ENCODE results near the gene NME3.

The NME3 gene

DNA sequence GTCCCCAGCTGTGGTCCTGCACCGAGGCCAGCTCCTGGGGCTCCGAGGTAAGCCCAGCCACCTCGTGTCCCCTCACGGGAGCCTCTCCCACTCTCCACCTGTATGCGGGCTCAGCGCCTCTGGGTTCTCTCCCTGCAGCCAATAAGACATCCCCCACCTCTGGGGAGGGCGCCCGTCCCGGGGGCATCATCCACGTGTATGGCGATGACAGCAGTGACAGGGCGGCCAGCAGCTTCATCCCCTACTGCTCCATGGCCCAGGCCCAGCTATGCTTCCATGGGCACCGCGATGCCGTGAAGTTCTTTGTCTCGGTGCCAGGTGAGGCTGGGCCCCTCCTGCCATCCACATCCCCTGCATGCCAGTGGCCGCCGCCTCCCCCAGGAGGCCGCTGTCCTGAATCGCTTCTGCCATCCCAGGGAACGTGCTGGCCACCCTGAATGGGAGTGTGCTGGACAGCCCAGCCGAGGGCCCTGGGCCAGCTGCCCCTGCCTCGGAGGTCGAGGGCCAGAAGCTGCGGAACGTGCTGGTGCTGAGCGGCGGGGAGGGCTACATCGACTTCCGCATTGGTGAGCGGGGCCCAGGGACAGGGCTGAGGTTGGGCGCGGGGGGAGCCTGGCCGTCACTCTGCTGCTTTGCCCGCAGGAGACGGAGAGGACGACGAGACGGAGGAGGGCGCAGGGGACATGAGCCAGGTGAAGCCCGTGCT lies 3.1 kb downstream of the NME3 start:
- DNase-seq: no peak

DNA sequence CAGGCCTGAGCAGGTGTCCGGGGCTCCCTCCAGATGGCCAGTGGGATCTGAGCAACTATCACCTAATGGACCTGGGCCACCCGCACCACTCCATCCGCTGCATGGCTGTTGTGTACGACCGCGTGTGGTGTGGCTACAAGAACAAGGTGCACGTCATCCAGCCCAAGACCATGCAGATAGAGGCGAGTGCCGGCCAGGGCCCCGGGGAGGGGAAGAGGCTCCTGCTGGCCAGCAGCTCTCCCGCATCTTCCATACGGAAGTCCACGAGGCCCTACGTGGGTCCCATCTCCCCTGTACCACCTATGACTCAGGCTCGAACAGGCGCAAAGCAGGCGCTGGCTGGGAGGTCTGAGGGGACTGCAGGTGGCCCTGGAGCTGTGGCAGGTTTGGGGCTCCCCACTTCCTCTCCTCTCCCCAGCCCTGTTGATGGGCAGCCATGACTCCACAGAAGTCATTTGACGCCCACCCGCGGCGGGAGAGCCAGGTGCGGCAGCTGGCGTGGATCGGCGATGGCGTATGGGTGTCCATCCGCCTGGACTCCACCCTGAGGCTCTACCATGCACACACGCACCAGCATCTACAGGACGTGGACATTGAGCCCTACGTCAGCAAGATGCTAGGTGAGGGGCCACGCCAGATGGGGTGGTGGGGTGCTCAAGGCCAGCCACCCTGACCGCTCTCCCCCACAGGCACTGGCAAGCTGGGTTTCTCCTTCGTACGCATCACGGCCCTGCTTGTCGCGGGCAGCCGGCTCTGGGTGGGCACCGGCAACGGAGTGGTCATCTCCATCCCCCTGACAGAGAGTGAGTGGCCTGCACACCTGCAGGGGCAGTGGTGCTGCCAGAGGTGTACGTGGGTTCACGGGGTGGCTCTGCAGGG lies 4.0 kb downstream of the NME3 start:
- no peak for DNase-seq

DNA sequence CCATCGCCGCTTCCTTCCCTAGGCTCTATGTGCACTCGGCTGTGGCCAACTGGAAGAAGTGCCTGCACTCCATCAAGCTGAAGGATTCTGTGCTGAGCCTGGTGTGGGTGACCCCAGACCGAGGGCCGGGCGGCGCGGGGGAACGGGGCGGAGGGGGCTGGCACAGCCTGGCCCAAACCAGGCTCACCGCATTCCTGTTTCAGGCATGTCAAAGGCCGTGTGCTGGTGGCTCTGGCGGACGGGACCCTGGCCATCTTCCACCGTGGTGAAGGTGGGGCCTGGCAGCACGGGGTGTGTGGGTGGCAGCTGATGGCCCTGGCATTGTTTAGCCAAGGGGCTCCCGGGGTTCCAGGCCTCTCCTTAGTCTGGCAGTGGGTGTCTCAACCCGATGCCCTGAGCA lies 4.6 kb downstream of the NME3 start:
- no peak for DNase-seq

DNA sequence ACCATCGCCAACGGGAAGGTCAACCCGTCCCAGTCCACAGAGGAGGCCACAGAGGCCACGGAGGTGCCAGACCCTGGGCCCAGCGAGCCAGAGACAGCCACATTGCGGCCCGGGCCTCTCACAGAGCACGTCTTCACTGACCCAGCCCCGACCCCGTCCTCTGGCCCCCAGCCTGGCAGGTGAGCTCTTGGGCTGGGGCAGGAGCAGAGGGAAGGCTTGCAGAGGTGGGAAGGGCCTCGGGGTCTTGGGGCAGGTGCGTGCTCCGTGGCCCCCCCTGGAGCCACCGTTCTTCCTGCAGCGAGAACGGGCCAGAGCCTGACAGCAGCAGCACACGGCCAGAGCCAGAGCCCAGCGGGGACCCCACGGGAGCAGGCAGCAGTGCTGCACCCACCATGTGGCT lies 5.1 kb downstream of the NME3 start:
- DNase-seq: no peak

DNA sequence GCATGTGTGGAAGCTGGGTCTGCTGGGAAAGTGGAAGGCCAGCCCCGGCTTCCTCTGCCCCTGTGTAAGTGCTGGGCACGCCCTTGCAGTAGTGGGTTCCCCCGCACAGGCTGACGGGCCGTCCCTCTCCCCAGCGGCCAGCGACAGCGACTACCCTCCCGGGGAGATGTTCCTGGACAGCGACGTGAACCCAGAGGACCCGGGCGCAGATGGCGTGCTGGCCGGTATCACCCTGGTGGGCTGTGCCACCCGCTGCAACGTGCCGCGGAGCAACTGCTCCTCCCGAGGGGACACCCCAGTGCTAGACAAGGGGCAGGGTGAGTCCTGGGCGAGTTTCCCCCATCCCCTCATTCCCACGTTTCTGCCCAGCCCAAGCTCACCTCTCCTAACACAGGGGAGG lies 5.5 kb downstream of the NME3 start:
- no peak for DNase-seq

DNA sequence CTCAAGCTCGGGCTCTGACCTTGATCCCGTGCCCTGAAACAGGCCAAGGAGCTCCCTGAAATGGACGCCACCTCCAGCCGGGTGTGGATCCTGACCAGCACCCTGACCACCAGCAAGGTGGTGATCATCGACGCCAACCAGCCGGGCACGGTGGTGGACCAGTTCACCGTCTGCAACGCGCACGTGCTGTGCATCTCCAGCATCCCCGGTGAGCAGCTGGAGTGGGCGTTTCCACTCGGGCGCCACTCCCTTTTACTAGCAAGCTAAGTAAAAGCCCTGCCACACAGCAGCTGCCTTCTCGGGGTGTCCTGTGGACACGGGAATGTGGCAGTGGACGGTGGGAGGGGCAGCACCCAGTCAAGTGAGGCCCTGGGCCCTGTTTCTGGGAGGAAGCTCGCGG lies 6.4 kb downstream of the NME3 start:
- no peak for DNase-seq

DNA sequence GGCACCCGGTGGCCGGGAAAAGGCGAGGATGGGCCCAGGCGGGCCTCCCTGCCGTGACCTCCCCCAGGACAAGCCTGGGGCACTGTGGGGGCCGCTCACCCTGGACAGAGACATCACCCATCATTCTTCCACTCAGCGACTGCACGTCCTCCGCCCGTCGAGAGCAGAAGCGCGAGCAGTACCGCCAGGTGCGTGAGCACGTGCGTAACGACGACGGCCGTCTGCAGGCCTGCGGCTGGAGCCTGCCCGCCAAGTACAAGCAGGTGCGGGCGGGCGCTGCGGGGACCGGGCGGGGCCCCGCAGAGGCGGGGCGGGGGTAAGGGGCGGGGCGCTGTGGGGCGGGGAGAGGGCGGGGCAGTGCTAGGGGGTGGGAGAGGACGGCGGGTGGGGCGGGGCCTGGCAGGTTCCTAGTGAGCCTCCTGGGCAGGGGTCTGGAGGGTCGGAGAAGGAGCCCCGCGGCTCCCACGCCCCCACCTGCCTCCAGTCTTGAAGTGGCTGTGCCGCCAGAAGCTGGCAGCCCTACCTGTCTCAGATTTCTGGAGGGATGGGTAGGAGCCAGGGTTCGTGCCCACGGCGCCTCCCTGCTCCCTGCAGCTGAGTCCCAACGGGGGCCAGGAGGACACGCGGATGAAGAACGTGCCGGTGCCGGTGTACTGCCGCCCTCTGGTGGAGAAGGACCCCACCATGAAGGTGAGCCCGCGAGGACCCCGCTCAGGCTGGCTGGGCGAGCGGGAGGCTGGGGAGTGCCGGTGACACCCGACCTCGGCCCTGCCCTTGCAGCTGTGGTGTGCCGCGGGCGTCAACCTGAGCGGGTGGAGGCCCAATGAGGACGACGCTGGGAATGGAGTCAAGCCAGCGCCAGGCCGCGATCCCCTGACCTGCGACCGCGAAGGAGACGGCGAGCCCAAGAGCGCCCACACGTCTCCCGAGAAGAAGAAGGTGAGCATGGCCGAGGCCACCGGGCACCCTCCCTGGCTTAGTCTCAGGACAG lies 7.5 kb downstream of the NME3 start:
- DNase-seq: no peak

DNA sequence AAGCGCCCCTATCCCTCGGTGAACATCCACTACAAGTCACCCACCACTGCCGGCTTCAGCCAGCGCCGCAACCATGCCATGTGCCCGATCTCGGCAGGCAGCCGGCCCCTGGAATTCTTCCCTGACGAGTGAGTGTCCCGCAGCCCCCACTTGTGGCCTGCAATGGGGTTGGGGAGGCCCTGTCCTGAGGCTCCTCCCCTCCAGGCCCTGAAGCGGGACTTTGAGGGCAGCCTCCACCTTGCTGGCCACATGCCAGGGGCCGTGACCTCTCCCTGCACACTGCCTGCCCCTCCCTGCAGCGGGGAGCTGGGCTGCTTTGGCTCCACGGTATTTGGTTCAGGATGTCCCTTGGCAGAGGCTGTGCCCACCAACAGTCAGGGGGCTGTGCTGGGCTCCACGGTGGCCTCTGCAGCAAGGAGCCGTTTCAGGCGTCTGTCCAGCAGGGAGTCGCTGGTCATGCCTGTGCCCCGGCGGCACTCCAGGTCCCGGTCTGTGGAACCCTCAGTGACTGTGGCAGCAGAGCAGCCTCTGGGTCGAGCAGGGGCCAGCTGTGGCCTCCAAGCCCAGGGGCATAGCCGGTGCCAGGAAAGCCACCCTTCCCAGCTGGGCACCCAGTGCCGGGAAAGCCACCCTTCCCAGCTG lies 8.3 kb downstream of the NME3 start:
- no peak for DNase-seq

DNA sequence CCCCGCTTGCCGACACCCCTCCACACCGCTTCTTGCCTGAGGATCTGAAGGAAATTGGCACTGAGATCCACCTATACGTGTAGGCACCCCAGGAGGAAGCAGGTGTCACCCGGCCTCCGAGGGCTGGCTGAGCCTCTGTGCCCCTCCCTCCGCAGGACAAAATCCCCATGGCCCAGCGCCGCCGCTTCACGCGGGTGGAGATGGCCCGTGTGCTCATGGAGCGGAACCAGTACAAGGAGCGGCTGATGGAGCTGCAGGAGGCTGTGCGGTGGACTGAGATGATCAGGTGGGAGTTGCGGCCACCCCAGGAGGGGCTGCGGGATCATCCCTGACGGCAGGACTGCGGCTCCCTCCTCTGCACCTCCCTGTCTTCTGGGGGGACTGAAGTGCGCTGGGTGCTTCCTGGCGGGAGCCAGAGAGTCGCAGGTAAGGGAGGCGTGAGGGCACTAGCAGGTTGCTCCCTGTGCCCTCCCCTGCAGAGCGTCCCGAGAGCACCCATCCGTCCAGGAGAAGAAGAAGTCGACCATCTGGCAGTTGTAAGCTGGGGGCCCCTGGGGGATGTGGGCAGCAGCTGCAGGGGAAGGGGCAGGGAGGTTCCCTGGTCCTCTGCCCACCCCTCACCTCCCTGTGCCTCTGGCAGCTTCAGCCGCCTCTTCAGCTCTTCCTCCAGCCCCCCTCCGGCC lies 9.0 kb downstream of the NME3 start:
- no peak for DNase-seq

DNA sequence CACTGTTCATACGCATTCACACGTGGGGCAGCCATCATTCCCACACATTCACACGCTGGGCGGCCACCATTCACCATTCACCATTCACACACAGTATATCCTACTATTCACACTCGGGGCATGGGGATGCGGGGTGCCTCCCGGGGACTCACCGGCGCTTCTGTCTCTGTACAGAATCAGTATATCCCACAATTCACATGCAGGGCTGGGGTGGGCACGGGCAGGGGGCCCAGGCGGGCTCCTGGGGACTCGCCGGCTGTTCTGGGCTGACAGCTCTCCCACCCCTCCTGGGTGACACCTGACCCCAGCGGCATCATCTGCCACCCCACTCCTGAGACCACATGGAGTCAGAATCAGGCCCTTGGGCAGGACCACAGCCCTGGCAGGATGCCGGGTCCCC lies 9.6 kb downstream of the NME3 start:
- DNase-seq: no peak

DNA sequence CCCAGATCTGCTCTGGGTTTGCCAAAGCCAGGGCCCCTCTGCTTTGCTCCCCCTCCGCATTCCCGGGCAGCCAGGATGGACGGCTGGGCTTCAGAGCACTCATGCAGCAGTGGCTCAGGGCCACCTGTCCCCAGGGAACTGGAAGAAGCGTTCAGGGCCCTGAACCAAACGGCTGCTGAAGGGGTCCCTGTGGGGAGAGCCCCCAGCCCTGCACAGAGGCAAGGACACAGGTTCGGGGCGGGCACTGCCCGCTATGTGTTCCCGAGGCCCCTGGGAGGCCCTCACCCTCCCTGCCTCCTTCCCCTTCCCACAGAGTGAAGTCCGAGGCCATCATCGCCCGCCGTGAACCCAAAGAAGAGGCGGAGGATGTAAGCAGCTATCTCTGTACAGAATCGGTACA lies 10.4 kb downstream of the NME3 start:
- no peak for DNase-seq

DNA sequence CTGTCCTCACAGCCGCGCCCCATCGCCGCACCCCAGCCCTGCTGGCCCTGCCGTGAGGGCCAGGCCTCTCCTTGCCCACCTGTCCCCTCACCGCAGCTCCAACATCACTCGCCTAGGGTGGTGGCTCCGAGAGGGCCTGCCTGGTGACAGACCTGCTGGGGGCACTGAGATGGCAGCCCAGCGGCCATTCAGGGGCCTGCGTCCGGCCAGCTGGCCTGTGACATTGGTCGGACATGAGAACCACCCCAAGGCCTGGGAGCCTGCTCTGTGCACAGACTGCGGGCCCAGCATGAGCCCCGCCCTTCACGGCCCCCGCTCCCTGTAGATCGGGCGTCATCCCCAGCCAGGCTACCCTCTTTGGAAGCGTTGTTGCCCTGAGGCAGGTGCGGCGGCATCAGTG lies 11.8 kb downstream of the NME3 start:
- DNase-seq: no peak

DNA sequence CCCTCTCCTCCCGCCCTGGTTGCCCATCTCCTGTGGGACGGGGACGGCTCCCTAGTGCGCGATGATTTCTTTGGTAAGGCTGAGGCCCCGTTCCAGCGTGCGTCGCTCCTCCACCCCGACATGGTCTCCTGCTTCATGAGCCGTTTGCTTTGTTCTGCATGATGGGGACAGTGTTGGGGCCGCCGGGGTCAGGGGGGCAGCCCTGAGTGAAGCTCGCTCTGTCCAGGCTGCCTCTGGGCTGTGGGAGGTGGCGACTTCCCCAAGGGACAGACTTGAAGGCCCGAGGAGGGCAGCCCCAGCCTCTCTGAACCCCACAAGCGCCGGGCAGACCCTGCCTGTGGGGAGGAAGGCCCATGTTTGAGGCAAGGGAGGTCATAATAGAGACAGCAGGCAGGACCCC lies 12.4 kb downstream of the NME3 start:
- DNase-seq: no peak

DNA sequence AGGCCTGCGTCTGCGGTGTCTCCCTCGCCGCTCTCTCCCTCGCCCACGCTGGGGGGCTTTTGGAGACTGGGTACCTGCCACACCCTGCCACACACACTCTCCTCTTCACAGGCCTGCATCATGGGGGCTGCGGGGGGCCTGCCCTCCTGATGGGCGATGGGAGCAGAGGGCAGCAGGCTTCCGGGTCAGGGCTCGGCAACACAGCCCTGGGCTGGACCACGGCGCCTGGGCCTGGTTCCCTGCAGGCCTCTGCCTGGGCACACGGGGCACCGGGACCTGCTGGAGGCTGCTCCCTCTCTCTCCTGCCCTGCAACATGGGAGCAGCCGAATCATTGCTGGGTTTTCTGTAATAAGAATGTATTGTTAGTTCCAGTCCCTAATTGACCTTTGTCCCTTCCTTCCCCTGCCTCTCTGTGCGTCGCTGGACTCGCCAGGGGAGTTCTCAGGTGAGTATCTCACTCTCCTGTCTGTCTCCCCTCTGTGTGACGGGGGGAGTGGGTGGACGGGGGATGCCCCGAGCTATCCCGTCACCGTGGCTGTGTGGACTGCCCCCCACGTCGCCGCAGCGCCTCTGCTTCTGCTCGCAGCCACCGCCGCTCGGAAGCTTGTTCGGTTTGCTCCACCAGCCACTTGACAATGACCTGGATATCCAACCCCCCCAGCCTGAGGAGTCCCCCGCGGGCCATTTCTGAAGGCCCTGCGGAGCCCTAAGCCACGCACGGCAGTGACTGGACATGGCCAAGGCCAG lies 13.5 kb downstream of the NME3 start:
- DNase-seq: no peak

DNA sequence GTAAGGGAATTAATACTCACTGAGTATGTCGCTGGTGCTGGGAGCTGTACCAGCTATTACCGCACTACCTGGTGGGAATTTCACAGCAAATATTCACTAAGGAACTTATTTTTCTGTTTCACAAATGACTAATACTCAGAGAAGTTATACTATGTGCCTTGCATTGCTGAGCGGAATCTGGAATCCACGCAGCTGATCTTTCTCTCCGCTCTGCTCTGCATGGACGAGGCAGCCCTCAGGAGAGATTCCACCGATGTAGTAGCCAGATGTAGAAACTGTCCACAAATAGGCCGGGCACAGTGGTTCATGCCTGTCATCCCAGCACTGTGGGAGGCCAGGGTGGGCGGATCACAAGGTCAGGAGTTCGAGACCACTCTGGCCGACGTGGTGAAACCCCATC lies 17.1 kb downstream of the NME3 start:
- DNase-seq: no peak

DNA sequence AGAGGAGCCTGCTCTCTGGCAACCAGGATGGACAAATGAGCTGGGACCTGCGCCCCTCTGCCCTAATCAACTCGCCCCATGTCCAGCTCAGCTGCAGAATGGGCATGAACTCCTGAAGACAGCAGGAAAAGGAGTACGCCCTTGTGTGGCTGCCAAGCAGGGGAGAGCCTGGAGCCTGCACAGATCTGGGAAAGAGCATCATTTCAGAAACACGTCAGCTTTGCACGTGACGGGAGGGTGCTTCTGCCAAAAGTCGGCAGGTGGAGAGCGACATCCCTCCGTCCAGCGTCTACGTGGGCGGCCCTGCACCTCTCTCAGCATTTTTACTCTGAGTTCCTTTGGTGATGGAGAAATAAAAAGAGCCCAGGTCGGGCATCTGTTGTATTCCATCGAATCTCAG lies 18.5 kb downstream of the NME3 start:
- no peak for DNase-seq

DNA sequence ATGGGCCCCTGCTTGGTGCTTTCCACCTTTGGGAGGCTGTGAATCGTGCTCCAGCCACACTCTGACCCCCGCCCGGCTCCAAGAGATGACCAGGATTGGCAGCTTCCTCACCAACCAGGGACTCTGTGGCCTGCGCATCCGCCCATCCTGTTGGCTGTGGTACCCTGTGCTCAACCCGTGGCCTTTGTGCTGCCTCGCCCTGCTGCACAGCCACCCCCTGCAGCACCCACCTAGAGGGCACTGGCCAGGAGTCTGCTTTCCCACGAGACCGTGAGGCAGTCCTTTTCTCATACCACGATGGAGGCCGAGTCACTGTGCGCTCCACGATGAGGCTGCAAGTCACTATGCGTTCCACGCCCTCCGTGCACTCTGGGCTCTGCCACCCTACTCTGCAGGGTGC lies 19.4 kb downstream of the NME3 start:
- DNase-seq: no peak

DNA sequence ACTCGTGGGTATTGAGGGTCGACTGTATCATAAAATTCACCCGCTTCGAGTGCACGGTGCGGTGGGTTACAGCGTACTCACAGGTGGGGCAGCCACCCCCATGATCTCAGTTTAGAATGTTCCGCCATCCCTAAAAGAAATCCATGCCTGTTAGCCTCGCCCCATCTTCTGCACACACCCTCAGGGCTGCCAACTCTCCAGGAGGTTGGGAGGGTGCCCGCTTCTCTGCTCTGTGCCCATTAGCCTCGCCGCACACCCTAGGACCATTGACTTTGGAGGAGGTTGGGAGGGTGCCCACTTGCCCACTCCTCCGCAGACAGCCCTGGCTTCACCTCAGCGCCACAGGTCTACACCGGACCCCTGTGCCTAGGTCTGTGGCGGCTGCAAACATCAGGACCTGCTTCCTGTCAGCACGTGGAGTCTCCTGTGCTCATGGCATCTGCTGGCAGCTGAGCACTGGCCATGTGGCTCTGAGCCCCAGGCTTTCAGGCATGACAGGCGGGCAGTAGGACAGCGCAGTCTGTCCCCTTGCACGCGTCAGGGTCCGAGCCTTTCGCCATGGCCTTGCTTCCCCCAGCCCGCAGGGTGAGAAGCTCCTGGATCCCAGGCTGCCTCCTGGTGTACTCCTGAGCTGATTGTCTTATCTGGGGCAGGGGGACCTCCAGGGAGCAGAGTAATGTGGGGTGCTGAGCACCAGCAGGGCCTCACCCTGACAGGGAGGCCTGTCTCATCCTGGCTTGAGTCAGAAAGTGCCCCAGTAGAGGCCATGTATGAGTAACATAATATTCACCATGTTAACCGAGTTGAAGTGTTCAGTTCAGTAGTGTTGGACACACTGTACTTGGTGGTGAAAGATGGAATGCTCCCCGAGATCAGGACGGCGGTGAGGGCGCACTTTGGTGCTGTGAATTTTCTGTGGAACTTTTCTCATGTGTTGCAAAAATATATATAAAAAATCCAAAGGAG lies 21.9 kb downstream of the NME3 start:
- no peak for DNase-seq

DNA sequence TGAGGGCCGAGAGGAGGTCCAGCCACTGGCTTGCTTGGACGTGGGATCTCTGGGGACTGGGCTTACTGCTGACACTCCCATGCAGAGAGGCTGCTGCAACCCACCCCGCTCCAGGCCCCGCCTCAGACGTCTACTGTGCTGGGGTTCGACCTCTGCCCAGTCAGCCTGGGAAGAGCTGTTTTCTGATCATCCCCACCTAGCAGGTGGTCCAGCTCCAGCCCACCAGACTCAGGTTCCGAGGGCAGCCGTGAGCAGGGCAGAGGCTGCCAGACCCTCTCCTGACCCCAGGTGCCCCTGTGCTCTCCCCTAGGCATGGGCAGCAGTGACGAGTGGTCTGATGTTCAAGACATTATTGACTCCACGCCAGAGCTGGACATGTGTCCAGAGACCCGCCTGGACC lies 23.4 kb downstream of the NME3 start:
- DNase-seq: no peak

DNA sequence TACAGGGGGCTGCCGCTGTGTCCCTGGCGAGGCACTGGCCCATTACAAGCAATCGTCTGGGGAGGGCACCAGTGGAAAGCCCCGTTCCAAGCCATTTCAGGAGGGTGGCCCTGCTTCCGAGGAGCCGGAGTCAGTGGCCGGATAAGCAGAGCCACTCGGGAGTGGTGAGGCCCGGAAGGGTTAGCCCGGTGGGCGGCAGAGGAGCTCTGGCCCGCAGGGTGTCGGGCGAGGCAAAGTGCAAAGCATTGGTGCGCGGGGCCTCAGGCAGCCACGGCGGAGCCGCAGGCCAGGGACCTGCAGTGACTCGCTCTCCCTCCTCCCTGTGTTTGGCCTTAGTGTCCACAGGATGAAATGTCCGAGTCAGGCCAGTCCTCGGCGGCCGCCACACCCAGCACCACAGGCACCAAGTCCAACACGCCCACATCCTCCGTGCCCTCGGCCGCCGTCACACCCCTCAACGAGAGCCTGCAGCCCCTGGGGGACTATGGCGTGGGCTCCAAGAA lies 24.6 kb downstream of the NME3 start:
- no peak for DNase-seq

All from SHP77 treated with DMSO at 0.1 percent for 48 hours (cell line).